Right hindlimb (tissue), 1 donor: Measurements from ENCODE around the gene KCNJ15.
"Not testable (repeated sequence)": the region's sequence is repeated elsewhere in the genome, so short reads cannot be mapped to it uniquely, and the experiment has no call there.

Experiments used
- DNase-seq: peaks from one replicate; pipeline ENCODE4 v3.0.0-alpha.2; 2018

Gene KCNJ15

GRCh38 chr21:38256599-38257302, at the start of gene KCNJ15:
Gene KCNJ15, plus strand, starts transcription at chr21:38256991. Its CDS starts 42,271 bp downstream, at chr21:38299262.
- no peak for DNase-seq

- DNase-seq = no peak
Measured at GRCh38 chr21:38208118-38208517, 48.7 kb upstream of the KCNJ15 start.

GRCh38 chr21:38211321-38211720, 45.5 kb upstream of the KCNJ15 start:
- DNase-seq = no peak

- no peak for DNase-seq
Measured at GRCh38 chr21:38212706-38213105, 44.1 kb upstream of the KCNJ15 start.

- peak; percentile 49 for DNase-seq
Measured at GRCh38 chr21:38219049-38219628, 37.7 kb upstream of the KCNJ15 start.

GRCh38 chr21:38220270-38220737, 36.5 kb upstream of the KCNJ15 start:
- DNase-seq = no peak

GRCh38 chr21:38221594-38221993, 35.2 kb upstream of the KCNJ15 start:
- DNase-seq = no peak

- no peak for DNase-seq
Measured at GRCh38 chr21:38223893-38224540, 32.8 kb upstream of the KCNJ15 start.

GRCh38 chr21:38227401-38227800, 29.4 kb upstream of the KCNJ15 start:
- no peak for DNase-seq

- no peak for DNase-seq
Measured at GRCh38 chr21:38228115-38228514, 28.7 kb upstream of the KCNJ15 start.

GRCh38 chr21:38228537-38228936, 28.3 kb upstream of the KCNJ15 start:
- no peak for DNase-seq

GRCh38 chr21:38229260-38229877, 27.4 kb upstream of the KCNJ15 start:
- DNase-seq = no peak

GRCh38 chr21:38234395-38235142, 22.2 kb upstream of the KCNJ15 start:
- no peak for DNase-seq

- not testable (repeated sequence) for DNase-seq
Measured at GRCh38 chr21:38235251-38235650, 21.5 kb upstream of the KCNJ15 start.

GRCh38 chr21:38236232-38236631, 20.6 kb upstream of the KCNJ15 start:
- no peak for DNase-seq

- no peak for DNase-seq
Measured at GRCh38 chr21:38239672-38240071, 17.1 kb upstream of the KCNJ15 start.

GRCh38 chr21:38240129-38240528, 16.7 kb upstream of the KCNJ15 start:
- no peak for DNase-seq

- peak; percentile 55 for DNase-seq
Measured at GRCh38 chr21:38241029-38241740, 15.6 kb upstream of the KCNJ15 start.

- no peak for DNase-seq
Measured at GRCh38 chr21:38242061-38242460, 14.7 kb upstream of the KCNJ15 start.

- no peak for DNase-seq
Measured at GRCh38 chr21:38243732-38244406, 12.9 kb upstream of the KCNJ15 start.

GRCh38 chr21:38244407-38244787, 12.4 kb upstream of the KCNJ15 start:
- no peak for DNase-seq
